ENCODE measurements around the gene ZNF423.

DNA sequence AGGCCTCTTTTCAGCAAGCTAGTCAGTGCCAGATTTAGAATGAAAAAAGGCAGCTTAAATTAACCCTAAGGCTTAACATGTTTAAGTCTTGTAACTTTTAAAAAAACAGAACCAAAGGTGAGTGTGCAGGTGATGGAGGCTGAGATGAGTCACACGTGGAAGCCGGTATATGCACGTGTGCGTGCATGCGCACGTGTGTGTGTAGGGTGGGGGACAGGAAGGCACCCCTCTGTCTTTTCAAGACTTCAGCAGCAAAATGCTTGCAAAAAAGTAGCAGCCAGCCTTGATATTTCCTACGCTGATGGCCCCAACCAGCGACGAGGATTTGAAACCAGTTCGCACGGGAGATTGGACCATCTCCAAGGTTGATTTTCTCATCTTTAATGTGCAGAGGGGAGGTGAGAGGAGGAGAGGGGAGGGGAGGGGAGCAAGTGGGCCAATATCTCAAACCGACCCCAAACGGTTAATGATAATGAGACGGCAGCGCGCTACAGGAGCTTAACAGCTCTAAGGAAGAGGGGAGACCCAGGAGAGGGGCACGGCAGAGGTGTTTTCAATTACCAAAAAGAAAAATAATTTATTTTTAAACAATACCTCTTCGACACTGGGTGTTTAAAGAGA is 154.7 kb downstream of the ZNF423 start:
- TF ChIP-seq, protein P1, sequence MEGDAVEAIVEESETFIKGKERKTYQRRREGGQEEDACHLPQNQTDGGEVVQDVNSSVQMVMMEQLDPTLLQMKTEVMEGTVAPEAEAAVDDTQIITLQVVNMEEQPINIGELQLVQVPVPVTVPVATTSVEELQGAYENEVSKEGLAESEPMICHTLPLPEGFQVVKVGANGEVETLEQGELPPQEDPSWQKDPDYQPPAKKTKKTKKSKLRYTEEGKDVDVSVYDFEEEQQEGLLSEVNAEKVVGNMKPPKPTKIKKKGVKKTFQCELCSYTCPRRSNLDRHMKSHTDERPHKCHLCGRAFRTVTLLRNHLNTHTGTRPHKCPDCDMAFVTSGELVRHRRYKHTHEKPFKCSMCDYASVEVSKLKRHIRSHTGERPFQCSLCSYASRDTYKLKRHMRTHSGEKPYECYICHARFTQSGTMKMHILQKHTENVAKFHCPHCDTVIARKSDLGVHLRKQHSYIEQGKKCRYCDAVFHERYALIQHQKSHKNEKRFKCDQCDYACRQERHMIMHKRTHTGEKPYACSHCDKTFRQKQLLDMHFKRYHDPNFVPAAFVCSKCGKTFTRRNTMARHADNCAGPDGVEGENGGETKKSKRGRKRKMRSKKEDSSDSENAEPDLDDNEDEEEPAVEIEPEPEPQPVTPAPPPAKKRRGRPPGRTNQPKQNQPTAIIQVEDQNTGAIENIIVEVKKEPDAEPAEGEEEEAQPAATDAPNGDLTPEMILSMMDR (IDR thresholded peaks at IDR 0.05), result no peak
- no peak for TF ChIP-seq POLR2A (IDR thresholded peaks at IDR 0.05)

Data from Peyer's patch (tissue), 4 donors.